Measurements from ENCODE around the gene FARSA.
"Not testable (repeated sequence)": the region's sequence is repeated elsewhere in the genome, so short reads cannot be mapped to it uniquely, and the experiment has no call there.

FARSA gene

DNA sequence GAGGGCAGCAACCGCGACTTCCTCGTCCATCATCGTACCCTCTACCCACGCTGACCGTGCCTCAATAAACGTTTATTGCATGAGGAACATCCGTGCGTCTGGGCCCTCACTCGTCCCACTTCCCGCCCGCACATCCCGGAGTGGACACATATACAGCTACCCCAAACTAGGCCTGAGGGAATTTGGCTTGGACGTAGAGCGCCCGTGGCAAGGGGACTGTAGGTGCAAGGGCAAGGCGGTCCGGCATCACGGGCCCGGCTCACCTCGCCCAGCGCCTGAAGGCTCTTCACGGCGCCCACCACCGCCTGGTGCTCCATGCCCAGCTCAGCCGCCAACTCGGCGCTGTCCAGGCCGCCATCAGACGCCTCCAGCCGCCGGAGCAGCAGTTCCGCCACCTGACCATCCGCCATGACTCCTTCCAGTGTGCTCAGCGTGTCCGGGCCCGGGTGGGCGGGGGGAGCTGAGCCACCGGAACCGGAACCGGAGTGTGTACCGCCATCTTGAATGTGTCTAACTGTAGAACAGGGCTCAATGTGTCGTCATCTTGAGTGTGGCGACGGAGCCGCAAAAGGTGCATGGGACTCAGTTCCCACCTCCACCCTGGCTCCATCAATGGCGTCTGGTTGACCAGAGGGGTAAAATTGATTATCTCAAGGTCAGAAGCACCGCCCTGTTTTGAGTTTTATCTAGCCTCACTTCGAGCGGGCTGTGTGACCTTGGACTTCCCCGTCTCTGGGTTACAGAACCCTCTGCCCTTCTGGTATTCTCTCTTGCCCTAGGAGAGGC, at the start of gene FARSA:
TSS of gene FARSA (minus strand) at position 425 of the 786 bp plus-strand sequence. CDS start at position 410, 15 bp downstream.
- peak; percentile 73 to 78 for DNase-seq (ENCODE audit: low read depth in 2 of 2)

- no peak for DNase-seq (ENCODE audit: low read depth in 2 of 2)
Measured at GRCh38 chr19:12983091-12983490, 49.6 kb upstream of the FARSA start.

GRCh38 chr19:12982648-12983047, 49.1 kb upstream of the FARSA start:
- no peak for DNase-seq (ENCODE audit: low read depth in 2 of 2)

DNA sequence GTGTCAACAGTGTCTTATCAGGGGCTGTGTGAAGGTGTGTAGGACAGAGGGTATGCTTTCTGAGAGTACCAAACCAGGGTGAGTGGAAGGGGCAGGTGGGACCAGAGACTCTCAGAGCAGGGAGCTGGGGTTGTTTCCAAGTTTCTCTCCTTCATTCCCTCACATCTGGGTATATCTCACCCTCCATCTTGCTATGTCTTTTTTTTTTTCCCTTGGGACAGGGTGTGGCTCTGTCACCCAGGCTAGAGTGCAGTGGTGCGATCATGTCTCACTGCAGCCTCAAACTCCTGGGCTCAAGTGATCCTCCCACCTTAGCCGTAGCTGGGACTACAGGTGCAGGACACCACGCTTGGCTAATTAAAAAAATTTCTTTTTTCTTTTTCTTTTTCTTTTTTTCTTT, 46.5 kb upstream of the FARSA start:
- no peak for DNase-seq (ENCODE audit: low read depth in 2 of 2)

DNA sequence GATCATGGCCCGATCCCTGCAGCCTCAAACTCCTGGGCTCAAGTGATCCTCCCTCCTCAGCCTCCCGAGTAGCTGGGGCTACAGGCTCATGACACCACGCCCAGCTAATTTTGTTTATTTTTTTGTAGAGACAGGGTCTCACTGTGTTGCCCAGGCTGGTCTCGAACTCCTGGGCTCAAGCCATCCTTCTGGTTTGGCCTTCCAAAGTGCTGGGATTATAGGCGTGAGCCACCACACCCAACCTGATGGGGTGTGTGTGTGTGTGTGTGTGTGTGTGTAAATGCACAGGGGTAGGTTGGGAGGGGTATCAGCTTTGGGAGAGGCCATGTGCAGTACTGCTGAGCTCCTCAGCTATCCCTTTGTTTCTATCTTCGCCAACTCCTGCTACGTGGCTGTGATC, 42.6 kb upstream of the FARSA start:
- DNase-seq (ENCODE audit: low read depth in 2 of 2): not testable (repeated sequence)

DNA sequence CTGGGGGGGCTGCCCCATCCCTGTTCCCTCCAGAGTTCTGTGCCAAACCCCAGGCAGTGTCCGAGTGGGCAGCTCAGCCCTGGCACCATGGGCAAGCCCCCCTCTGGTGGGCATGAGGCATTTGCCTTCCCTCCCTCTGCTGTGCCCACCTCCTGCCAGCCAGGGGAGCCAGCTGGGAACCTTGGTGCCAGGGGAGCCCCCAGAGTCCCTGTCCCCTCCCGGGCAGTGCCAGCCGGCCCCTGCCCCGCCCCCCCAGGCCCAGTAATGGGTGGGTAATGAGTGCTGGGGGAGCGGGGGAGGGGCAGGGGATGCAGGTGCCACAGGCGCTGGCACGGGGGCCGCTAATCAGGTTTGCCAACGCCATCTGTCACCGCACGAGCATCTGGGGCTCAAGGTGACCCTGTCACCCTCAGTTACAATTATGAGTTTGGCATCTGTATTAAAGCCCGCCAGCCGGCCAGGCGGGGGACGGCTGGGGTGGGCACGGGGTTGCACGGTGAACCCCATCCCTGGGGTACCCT, 41.8 kb upstream of the FARSA start:
- no peak for DNase-seq (ENCODE audit: low read depth in 2 of 2)

- no peak for DNase-seq (ENCODE audit: low read depth in 2 of 2)
Measured at GRCh38 chr19:12974301-12975220, 41.0 kb upstream of the FARSA start.

GRCh38 chr19:12973236-12973635, 39.7 kb upstream of the FARSA start:
- DNase-seq (ENCODE audit: low read depth in 2 of 2): no peak

GRCh38 chr19:12970070-12970820, 36.7 kb upstream of the FARSA start:
- DNase-seq (ENCODE audit: low read depth in 2 of 2): no peak

DNA sequence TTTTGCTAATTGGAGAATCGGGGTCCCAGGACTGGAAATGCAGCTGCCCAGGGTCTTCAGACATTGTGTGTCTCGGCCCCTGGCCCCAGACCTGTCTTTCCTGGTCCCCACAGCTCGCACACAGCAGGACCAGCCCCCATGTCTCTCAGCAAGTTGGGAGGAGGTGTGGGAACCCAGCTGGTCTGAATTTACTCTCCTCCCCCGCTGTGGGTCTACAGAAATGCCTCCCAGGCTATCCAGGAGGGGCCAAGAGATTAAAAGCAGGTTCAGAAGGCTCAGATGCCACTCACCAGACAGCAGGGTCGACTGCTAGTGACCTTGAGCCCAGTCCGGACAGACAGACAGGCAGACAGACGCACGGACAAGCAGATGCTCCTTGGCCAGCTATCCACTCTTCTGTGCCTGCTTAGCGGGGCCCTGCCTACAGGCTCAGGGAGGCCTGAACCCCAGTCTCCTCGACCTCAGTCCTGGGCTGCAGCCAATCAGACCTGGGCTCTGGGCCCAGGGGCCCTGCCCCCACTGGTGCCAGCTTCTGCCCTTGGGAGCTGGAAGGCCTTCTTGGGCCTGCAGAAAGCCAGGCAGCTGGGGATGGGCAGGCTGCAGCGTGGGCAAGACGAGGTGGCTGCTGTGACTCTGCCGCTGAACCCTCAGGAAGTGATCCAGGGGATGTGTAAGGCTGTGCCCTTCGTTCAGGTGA, 35.9 kb upstream of the FARSA start, which contains the start of gene DAND5:
TSS of gene DAND5 (plus strand) at position 285 of the 697 bp plus-strand sequence. CDS start at position 370, 85 bp downstream.
- DNase-seq (ENCODE audit: low read depth in 2 of 2): no peak

GRCh38 chr19:12967907-12968306, 34.4 kb upstream of the FARSA start:
- DNase-seq (ENCODE audit: low read depth in 2 of 2): no peak

- DNase-seq (ENCODE audit: low read depth in 2 of 2): no peak
Measured at GRCh38 chr19:12965812-12966135, 32.3 kb upstream of the FARSA start.

- DNase-seq (ENCODE audit: low read depth in 2 of 2): peak; percentile 56 to 63
Measured at GRCh38 chr19:12965017-12965811, 31.7 kb upstream of the FARSA start.

DNA sequence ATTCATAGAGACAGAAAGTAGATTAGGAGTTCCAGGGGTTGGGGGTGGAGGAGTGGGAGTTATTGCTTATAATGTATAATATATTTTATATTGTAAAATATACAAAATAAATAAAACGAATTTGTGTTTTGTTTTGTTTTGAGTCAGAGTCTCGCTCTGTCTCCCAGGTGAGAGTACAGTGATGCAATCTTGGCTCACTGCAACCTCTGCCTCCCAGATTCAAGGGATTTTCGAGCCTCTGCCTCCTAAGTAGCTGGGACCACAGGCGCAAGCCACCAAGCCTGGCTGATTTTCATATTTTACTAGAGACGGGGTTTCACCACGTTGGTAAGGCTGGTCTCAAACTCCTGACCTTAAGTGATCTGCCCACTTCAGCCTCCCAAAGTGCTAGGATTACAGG, 26.0 kb upstream of the FARSA start:
- no peak for DNase-seq (ENCODE audit: low read depth in 2 of 2)

DNA sequence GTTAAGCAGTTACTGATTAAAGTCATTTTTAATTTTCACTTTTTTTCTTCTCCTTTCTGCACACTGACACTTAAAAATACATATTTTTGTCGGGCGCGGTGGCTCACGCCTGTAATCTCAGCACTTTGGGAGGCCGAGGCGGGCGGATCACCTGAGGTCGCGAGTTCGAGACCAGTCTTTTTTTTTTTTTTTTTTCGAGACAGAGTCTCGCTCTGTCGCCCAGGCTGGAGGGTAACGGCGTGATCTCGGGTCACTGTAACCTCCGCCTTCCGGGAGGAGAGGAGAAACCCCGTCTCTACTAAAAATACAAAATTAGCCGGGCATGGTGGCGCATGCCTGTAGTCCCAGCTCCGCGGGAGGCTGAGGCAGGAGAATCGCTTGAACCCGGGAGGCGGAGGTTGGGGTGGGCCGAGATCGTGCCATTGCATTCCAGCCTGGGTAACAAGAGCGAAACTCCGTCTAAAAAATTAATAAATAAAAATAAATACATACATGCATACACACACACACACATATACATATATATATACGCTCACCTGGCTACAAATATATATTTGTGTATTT, 24.0 kb upstream of the FARSA start:
- not testable (repeated sequence) for DNase-seq (ENCODE audit: low read depth in 2 of 2)

DNA sequence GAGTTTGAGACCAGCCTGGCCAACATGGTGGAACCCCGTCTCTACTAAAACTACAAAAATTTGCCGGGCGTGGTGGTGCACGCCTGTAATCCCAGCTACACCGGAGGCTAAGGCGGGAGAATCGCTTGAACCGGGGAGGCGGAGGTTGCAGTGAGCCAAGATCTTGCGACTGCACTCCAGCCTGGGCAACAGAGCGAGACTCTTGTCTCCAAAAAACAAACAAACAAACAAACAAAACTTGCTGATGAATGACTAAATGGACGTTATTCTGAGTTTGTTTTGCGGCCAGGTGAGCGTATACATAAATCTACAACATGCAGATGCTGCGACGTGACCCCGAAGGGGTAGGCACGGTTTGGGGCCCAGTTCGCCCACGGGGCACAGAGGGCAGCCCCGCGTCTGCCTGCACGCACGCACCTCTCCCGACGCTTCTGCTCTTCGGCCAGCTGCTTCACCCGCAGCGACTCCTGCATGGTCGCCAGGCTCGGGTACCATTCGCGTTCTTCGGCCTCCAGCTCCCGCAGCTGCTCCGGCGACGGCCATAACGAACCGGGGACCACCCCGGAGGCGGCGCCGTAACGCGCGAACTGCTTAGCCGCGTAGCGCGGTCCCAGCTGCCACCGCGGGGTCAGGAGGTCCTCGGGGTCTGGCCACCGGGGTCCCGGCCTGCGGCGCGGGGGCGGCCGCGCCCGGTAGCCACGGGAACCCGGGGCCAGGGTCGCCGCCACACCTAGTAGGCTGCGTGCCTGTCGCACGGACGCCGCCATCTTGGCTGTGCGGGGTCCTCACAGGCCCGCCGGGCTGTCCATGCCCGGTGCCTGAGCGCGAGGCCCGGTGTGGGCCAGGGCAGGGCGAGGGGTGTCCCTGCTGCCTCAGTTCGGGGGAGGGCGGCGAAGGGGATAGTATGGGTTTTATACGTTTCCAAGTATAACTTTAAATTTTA, 23.2 kb upstream of the FARSA start, which contains the start of gene GADD45GIP1:
TSS of gene GADD45GIP1 (minus strand) at position 778 of the 943 bp plus-strand sequence. CDS start at position 767, 11 bp downstream.
- peak; percentile 62 for DNase-seq (ENCODE audit: low read depth in 2 of 2)

GRCh38 chr19:12955996-12956395, 22.5 kb upstream of the FARSA start:
- DNase-seq (ENCODE audit: low read depth in 2 of 2): no peak

DNA sequence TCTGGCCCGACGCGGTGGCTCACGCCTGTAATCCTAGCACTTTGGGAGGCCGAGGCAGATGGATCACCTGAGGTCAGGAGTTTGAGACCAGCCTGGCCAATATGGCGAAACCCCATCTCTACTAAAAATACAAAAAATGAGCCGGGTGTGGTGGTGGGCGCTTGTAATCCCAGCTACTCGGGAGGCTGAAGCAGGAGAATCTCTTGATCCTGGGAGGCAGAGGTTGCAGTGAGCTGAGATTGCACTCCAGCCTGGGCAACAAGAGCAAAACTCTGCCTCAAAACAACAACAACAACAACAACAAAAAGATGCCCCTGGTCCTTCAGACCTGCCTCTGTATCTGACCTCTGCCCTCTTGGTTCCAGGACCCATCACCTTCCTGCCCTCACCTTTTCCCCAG, 22.1 kb upstream of the FARSA start:
- DNase-seq (ENCODE audit: low read depth in 2 of 2): not testable (repeated sequence)

DNA sequence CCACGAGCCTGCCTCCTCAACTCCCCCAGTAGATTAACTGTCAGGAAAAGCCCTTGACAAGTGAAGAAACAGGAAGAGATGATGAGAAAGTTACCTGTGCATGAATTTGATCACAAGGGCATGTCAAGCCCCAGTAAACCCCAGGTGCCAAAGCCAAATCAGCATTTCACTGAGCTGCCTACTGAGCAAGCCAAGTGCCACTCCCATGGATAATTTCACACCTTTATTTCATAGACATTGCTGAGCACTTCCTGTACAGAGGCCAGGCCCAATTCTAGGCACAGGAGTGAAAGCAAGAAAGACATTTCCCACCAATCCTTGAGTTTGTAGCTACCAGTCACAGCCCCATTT, 21.1 kb upstream of the FARSA start:
- DNase-seq (ENCODE audit: low read depth in 2 of 2): no peak
